A549 treated with ZK216348 at 1 μM for 4 hours (cell line): ENCODE data around the gene RPL12. TPM values are rescaled to one million over a fixed set of nuclear protein-coding genes. Genes with fewer than 3 reads are reported as not detected.

Experiments
- total RNA-seq: library from RNA; stranded (reverse); fragments of 200-300 nt; extraction: Qiagen RNA extraction; gene quantifications from 5 replicates; pipeline ENCODE4 v1.2.3, GENCODE V29; 2022; ENCODE audit warnings: low read depth

RPL12 gene
- 2,528 to 3,245 TPM (median 2,756 TPM) in 5 replicates for total RNA-seq

GRCh38 chr9:127450830-127451607 lies at the start of gene RPL12, which contains the start of gene LRSAM1:
Gene RPL12, minus strand, starts transcription at chr9:127451406. Its CDS starts 89 bp downstream, at chr9:127451317.
Gene LRSAM1, plus strand, starts transcription at chr9:127451510. Its CDS starts 3,018 bp downstream, at chr9:127454528.

DNA sequence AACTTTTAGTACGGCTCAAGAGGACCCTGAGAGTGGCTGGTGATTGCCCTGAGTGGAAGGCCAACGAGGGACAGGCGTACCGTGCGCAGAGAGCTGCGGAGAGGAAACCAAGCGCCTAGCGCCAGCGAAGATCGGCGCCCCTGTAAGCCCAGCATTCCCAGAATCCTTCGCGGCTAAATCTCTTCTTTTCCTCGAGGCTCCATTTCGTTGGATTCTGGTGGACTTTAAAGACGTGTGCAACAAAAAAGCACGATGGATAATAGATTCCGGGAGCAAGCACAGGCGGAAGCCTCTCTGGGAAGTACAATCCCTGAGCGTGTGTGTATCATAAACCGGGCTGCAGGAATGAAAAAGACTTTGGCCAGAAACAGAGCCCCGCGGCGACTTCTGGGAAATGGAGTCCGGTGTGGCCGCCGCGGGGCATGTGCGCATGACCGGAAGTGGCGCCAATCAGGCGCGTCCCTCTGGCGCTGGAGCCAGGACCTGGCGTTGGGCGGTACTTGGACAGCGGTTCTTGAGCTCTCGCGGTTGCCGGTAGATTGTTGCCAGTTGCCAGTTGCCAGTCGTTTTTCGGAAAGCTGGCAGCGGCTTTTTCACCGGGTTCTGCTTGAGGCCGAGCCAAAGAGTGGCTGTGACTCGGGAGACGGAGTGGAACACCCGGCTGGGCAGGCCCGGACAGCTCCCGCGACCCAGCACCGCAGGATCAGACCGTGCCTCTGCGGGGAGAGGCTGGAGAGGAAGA lies 27.1 kb downstream of the RPL12 start, which contains the start of gene ZNF79:
ZNF79 (plus strand) TSS at position 449 of the 742 bp plus-strand sequence. CDS start 406 bp downstream, outside the sequence.

Other genes starting within 250 kb of the RPL12 start
- 1.8 to 3.3 TPM (median 2.8 TPM) in 5 replicates for gene GARNL3, start 186.6 kb downstream of the RPL12 start, total RNA-seq
- 8.5 to 16.9 TPM (median 13.8 TPM) in 5 replicates for gene SLC2A8, start 54.2 kb downstream of the RPL12 start, total RNA-seq
- gene ZNF79, start 27.0 kb downstream of the RPL12 start, total RNA-seq, result 5.1 to 7.3 TPM (median 6.2 TPM) in 5 replicates
- 7.3 to 11.4 TPM (median 10.5 TPM) in 5 replicates for gene LRSAM1, start 104 bp upstream of the RPL12 start, total RNA-seq
- 14.4 to 19.3 TPM (median 18.2 TPM) in 5 replicates for gene STXBP1, start 160.9 kb upstream of the RPL12 start, total RNA-seq